NCI-H460 (cell line): ENCODE measurements around the gene NTM. TPM values are rescaled to one million over a fixed set of nuclear protein-coding genes. Genes with fewer than 3 reads are reported as not detected.

Experiments used
- DNase-seq: peaks from one replicate; pipeline ENCODE4 v3.0.0-alpha.2; 2016; ENCODE audit warnings: low read depth; ENCODE audit errors: extremely low read depth
- total RNA-seq: library from RNA; depleted of rRNA; stranded (reverse); fragments of >200 nt; shearing (Covaris generic); gene quantifications from 2 replicates; pipeline ENCODE4 v1.2.3, GENCODE V29; 2014

The NTM gene
- total RNA-seq, 1 experiment from 2014 or later: 3.7 TPM

DNA sequence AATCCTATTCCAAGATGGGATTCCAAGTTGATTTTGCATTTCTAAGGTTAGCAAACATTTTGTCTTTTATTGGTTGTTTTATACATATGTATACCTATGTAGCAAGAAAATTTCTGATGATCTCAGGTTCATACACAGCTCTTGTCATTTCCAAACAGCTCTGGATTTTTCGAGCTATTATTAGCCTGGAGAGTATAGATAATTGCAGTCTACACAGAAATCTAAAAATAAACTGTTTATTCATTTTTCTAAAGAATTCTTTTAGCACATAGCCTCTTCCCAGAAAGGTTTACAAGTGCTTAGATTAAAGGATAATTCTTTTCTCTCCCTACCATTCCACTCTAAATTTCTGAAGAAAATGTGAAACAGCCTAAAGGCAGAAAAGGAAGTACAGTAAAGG lies 705.0 kb downstream of the NTM start:
- DNase-seq: no peak

DNA sequence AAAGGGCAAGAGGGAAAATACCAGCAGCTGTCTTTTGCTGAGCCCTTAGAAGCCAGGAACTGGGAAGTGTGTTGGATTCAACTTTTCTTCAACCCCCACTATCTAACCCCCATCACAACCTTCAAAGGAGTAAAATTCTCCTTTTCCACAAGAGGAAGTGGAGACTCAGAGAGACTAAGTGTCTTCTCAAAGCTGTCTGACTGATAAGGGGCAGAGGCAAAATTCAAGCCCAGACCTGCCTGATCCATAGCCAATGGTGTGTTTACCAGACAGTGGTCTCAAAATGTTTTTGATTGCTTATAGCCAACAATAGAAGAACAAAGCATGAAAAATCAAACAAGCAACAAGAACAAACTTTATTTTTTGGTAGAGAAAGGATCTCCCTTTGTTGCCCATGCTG lies 707.0 kb downstream of the NTM start:
- DNase-seq: no peak

DNA sequence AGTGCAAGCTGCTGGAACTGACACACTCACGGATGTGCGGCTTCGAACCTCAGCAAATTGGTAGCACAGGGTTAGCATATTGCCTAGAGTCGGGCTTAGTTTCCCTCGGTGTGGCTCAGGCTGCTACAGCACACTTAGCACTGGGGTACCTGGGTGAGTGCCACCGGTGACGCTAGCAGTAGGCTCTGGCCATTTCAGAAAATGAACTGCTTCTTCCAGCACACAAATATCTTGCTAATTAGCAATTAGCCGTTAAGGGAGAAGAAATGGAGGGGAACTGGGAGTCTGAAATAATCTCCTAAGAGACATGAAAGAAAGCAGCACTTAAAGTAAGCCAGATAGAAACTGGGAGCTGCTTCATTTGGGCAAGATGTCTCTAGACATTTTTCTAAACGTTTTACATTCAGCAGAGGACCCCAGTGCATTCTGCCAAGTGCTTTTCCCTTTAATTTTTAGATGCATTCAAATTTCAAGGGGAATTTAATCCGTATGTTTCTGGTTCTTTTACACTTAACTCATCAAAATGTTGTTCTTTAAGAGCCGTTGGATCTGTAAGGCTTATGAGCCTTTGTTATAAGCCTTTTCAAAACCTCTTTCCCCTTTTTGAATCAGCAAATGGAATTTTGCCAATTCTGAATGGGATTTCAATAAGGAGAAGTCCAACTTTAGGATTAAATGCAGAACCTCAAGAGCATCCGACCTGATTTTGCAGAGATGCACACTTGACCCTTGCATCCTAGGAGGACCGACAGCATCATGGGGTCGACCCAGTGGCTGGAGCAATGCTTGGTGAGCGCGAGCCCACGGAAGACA lies 708.1 kb downstream of the NTM start:
- DNase-seq: no peak

DNA sequence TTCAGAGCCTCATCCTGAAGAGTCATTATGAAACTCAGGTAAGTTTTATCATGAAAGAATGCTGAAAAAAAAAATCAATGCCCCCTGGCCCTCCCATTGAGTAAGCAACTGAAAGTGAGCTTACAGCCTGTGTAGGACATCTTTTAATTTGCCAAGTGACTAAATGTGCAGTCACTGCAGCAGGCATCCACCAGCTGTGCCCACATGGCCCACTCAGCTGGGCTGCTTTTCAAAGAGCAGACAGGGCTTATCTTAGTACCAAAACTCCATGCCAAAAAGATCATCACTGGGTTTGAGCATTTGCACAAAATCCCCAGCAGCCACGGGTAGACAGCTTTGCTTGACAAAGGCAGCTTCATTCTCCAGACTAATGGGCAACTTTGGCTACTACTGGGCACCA lies 709.7 kb downstream of the NTM start:
- no peak for DNase-seq

DNA sequence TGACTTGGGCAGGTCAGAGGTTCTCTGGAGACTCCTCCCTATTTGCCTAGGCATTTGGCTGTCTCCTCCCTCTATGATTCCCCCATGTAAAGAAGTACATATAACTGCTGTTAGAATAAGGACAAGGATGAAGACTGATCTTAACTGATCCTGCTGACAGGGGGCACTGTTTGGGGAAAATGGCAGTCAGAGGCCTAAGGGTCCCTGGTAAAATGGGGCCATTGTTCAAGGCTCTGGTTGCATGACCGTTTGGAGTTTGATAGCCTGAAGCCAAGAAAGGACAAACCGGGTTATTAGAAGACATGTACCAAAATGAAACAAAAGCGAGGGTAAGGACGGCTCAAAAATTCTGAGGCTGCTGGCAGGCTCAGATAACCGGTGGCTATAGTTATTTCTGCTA lies 712.2 kb downstream of the NTM start:
- no peak for DNase-seq

DNA sequence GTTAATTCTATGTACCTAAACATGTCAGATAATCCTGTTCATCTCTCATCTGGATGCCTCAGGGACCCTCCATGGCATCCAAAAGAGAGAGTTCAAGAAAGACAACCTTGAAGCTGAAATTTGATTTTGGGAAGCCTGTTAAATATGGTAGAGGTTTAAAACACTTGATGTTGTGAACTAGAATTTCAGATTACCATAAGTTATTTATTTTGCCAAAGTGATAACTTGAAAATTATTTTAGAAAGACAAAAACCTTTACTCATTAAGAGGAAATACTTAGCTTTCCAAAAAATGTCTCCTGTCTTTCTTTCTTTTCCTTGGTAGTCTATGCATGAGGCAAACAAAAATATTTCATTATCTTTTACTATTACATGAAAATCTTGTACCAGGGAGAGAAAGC lies 714.0 kb downstream of the NTM start:
- DNase-seq: no peak

DNA sequence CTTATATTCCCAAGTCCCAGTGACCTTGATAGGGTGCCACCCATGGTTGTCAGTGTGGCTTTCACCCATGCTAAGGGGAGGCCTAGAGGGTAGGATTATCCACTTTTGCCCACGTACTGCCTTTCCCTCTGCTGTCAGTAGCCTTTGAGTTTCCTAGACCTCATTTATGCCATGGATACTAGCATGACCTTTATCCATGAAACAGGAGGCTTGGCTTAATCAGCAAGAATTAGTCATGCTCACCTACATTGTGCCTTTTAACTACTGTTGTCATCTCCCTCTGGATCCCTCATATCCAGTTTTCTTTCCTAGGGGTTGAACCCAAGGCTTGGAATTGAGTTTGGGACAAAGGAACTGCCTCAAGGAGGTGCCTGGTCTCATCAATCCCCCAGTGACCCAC lies 716.7 kb downstream of the NTM start:
- DNase-seq: no peak

DNA sequence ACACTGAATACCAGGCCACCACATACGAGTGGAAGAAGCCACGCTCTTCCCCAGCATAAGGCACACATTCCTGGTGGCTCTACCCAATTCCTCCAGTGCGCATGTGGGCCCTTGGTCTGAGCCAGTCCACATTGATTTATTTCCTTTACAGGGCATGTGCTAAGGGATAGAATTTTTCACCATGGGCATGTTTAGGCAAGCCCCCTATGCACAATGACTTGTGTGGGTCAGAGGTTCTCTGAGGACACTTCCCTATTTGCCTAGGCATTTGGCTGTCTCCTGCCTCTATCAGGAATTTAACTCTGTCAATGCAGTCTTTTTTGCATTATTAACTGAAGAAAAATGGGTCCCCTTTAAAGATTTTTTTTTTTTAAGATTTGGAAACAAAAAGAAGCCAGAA lies 718.1 kb downstream of the NTM start:
- DNase-seq: no peak

DNA sequence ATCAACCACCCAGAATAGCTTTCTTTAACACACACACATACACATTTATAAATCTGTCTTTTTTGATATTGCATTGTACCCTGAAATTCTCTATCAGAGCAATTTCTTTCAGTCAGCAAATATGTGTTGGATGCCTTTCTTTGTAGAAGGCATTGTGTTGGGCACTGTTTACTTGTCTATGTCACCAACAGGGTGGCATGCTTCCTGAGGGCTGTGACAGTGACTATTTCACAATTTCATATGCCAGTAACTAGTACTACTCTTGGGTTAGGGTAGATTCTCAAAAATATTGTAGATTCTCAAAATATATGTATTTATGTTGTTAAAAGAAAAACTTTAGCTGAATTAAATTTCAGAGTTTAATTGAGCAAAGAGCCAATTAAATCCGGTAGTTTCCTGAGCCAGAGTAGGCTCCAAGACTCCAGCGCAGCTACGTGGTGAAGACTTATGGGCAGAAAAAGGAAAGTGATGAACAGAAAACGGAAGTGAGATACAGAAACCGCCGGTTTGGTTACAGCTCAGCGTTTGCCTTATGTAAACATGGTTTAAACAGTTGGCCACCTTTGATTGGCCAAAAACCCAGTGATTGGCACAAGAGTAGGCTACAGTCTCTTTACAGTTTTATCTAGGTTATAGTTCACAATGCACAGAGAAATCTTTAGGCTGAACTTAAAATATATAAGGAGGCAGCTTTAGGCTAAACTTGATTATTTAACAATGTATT lies 723.3 kb downstream of the NTM start:
- DNase-seq: no peak

DNA sequence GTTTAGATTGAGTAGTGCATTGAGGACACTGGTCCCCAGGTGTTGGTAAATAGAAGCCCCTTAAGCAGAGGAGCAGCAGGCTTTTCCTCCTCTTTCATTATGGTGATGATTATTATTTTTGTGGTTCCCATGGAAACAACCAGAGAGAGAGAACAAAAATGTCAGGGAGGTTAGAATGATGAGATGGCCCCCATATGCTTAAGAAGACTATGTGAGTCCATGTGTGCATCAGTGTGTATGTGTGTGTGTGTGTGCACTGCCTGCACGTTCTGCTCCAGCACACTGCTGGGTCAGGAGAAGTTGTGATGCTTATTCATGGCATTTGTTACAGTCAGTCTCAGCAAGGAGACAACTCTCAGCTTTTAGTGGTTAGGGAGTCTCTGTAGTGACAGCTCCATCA lies 724.2 kb downstream of the NTM start:
- no peak for DNase-seq

DNA sequence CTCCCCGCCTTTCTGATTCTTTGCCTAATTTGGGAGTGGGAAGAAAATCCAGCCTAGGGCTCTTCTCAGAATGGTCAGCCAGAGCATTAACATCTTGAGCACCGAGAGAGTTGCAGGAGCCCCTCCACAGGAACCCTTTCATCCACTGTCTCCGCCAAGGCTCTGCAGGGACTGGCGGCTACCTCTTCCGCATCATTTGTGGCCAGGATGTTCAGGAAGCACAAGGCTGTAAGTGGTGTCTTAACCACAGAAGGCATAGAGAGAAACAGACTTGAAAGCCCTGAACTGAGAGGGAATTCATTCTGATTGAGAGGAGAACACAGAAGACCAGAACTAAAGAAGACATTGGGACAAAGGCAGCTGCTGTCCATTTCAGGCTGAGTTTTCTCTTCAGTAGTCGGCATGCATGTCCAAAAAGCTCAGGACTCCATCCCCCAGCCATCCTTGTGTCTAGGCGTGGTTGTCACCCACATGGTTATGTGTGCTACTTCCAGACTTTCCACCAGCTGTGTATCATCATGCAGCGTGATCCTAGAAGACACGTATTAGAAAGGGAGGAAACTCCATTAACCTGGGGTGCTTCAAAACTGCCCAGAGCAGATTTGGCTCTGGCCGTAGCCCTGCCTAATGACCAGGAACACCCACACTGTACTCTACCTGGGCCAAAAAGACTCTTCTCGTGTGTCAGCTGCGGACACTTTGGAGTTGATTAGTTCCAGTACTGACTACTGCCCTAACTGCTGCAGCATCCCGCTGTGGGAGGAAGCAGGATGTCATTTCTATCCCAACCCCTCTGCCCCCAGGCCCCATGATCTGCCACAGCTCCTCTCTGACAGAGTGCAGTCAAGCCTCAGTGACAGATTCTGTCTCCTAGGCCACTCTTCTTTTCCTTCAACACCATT lies 725.1 kb downstream of the NTM start:
- DNase-seq: no peak

DNA sequence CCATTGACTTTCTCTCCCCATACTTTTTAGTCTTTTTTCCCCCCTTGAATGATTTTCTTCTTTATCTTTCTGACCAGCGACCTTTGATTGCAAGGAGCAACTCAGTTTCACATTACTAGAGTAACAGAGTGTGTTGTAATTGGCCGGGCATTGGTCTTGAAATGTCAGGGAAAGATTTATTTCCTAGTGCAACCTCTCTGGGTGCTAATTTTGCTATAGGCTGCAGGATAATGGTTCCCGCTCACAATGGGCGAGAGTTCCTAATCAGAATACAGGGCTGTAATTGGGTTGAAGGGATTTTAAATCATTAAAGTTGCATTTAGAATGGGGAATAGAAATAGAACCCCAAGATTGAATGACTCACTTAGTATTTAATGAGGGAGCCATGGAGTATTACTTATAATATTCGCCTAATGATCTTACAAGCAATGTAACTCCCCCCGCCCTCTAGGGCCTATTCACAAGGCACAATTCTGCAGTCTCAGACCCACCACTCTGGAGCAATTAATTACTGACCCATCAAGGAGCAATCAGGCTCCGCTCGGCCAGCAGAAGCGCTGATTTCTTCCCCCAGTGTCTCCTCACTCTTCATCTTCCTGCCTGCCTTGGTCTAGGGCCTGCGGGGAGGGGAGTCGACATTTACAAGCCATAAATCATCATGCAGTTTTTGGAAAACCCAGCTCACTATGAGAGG lies 725.9 kb downstream of the NTM start:
- no peak for DNase-seq

DNA sequence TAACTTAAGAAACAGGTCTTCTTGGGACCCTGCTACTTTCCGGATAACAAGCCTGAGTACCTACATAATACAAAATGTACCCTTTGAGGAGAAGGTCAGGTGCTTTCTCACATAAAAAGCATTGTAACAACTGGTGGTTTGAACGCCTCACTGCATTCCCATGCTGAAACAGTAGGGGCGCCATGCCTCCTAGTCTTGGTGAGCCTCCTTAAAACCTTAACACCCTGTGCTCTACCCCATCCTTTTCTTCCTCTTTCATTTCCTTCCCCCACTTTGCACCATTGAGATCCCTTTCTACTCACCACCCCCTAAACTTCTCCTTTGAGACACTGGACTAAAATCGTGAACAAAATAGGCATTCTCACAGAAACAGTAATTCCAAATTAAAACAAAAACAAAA lies 729.3 kb downstream of the NTM start:
- no peak for DNase-seq

DNA sequence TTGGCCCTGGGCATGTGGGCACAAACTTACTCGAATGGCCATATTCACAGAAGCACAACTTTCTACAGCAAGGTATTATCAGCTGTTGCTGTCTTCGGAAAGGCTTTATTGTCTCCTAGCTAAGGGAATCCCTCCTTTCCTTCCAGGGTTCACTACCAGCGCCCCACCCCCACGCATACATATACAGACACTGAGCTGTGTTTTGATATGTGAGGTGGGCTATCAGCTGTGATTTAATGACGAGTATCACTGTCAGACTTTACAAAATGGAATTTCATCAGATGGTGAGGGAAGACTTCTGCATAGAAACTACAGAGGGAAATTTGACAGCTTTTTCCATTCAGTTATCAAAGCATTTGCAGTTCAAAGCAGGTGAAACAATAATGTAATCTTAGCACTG lies 730.2 kb downstream of the NTM start:
- DNase-seq: no peak

DNA sequence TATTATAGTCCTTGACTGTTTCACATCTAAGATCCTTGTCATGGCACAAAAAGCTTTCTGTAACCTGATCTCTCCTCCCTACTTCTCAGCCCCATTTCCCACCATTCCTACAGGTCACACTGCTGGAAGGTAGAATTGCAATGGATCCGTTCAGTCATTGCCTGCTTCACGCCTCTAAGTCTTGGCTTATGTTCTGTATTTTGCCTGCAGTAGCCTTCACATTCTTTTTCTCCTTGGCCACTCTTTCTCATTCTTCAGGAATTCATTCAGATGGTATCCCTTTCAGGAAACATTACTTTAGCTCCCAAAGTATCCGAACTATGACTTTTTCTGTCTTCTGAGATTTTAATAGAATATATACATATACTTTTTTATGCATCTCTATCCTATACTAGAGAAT lies 731.5 kb downstream of the NTM start:
- DNase-seq: no peak

DNA sequence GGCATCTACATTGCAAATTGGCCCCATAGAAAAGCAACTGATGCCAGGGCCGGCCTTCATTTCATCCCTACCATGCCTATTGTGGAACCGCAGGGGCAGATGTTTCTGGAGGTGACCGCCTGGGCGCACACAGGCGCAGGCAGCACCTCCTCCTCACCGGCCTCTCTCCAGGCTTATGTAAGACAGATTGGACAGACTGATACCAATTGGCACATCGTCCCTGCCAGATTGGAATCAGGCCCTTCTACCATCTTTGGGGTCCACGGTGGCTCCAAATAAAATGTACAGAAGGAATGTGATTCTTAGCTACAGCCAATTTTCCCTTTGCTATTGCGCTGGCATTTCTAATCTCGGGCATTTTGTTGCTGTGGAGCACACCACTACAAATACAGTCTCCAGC lies 732.6 kb downstream of the NTM start:
- DNase-seq: no peak

DNA sequence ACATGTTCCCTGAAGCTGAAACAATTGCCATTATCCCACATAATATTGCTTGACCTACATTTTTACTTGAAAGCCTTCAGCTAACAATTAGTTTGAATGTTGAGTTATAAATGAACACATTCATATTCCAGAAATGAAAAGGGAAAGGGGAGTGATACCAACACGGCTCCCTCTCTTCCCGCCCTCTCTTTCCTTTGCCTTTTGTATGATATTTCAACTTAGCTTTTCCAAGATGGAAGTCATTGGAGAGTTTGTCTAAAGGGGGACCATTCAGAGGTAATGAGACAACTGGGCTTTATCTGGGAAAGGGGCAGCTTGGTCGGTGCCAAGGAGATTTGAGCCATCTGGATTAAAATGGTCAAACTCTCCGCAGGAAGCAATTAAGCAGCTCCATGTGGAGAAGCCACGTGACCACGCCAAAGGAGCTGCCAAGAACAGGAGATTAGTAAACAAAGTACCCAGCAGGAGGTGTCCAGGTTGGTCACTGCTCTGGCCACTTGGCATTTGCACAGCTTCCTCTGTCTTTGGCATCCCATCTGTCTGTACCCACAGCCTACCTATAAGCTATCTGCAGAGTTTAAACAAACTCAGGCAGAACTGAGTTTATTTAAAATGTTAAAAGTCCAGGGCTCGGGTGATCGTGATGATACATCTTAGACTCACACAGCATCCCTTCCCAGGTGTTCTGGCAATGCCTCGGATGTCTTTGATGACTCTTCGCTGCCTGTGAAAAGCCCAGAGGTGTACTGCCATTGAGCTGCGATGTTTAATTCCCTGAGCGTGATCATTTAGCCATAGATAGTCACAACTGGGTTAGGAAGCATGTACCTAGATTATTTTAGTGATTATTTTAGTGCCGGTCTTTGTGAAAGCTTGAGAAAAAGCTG lies 735.9 kb downstream of the NTM start:
- no peak for DNase-seq

DNA sequence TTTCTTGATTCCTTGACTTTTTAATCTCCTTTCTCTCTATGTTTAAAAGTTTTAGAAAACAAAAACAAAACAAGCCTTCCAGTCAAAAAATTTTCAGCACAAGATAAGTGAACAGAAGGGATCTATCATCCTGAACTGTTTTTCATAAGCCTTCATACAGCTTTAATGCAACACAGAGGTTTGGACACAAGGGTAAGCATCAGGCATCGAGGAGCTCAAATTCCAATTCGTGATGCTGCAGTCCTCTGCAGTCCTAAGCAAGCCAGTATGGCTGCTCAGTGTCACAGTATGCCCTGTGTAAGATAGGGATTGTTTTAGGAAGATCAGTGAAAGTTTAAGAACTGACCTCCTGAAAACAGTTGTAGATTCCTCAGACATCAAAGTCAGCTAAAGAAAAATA lies 740.9 kb downstream of the NTM start:
- no peak for DNase-seq

DNA sequence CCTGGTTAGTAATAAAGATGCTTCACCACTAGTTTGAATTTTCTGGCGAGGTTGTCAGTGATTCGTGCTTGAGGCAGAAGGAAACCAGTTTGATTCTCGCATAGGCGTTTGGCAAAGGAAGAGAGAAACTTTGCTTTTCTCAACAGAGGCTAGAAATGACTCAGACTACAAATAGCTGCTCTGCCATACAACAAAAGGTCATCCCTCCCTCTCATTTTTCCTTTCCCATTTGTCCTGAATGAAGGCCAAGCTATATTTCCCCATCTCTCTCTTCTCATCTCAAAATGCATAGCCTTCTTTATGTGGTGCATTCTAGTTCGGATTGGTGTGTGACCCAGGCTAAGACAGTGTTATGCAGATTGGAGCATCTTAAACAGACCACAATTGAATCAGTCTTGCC lies 741.4 kb downstream of the NTM start:
- no peak for DNase-seq

DNA sequence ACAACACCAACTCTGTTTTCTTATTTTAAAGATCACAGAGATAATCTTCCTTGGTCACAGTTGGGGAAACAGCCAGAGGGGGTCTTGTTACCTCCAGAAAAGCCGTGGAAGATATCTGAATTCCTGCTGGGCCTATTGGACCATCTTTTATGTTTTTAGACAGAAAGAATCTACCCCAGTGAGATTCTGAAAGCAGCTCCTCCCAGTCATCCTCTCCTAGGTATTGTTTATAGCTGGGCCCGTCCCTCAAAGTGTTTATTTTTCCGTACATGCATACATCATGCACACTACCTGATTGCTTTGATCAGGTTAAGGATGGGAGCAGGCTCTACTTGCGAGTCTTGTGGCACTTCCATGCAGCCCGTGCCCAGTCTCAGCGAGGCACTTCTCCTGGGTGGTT lies 742.4 kb downstream of the NTM start:
- DNase-seq: no peak
